Upper lobe of left lung (tissue), 6 donors: ENCODE data around the gene FIBP. TPM values are rescaled to one million over a fixed set of nuclear protein-coding genes. Genes with fewer than 3 reads are reported as not detected.

Source experiments
- ATAC-seq, 2 donors: fragments of 200-7000 bp; cut with Tn5 transposase; one replicate each; pipeline ENCODE4 v1.9.1; 2022; ENCODE audit warnings: mild to moderate bottlenecking in 2 of 2, moderate library complexity in 2 of 2; ENCODE audit not compliant: low FRiP score in 2 of 2
- DNase-seq, 2 donors: peaks; one replicate each; pipeline ENCODE4 v3.0.0-alpha.2; 2019 to 2020
- H3K27ac ChIP-seq, 4 donors: fragments of 200-600 bp; sonication (generic); one replicate each; pipeline ENCODE4 v1.5.1; 2016 to 2019
- H3K27me3 ChIP-seq, 4 donors: fragments of 200-600 bp; sonication (generic); one replicate each; pipeline ENCODE4 v1.5.1; 2017 to 2019
- H3K36me3 ChIP-seq, 4 donors: fragments of 200-600 bp; sonication (generic); one replicate each; pipeline ENCODE4 v1.5.1; 2016 to 2019
- H3K4me1 ChIP-seq, 4 donors: fragments of 200-600 bp; sonication (generic); one replicate each; pipeline ENCODE4 v1.5.1; 2018 to 2019
- H3K4me3 ChIP-seq, 4 donors: fragments of 200-600 bp; sonication (generic); one replicate each; pipeline ENCODE4 v1.5.1; 2017 to 2019; ENCODE audit warnings: mild to moderate bottlenecking in 2 of 4, moderate library complexity in 1 of 4
- H3K9me3 ChIP-seq, 4 donors: fragments of 200-600 bp; sonication (generic); one replicate each; pipeline ENCODE4 v1.5.1; 2018 to 2019
- EP300 ChIP-seq, 4 donors: sonication (generic); formaldehyde crosslinking; IDR thresholded peaks; one replicate each; pipeline ENCODE4 v1.5.1; 2017; ENCODE audit warnings: antibody characterized with exemption in 4 of 4, control low read depth in 2 of 4
- POLR2A ChIP-seq, 4 donors: fragments of 450-650 bp; IDR thresholded peaks; one replicate each; pipeline ENCODE4 v1.5.1; 2016 to 2017; ENCODE audit warnings: antibody characterized with exemption in 4 of 4, mild to moderate bottlenecking in 2 of 4
- POLR2AphosphoS5 ChIP-seq, 2 donors: sonication (generic); formaldehyde crosslinking; IDR thresholded peaks; one replicate each; pipeline ENCODE4 v1.5.1; 2017; ENCODE audit warnings: antibody characterized with exemption in 2 of 2
- WGBS, 2 donors: methylation state at CpG; one replicate each; pipeline ENCODE4 v1.1.5; 2017 to 2018; 5-methylcytosine and 5-hydroxymethylcytosine counted together
- total RNA-seq, 6 donors: library from RNA; depleted of rRNA in 4 of 6; stranded (reverse); fragments of >200 nt in 4 of 6; gene quantifications; one replicate each; pipeline versions ENCODE4 v1.1.0 to v1.2.1, GENCODE V29; 2016 to 2021
- TF ChIP-seq, protein P1 (sequence below), 6 experiments: fragments of 450-650 bp in 4 of 6; fragments of 200-600 bp in 2 of 6; sonication (generic) in 2 of 6; IDR thresholded peaks; one replicate each; pipeline ENCODE4 v1.5.1; 2016 to 2019; ENCODE audit warnings: antibody characterized with exemption in 6 of 6
- donor health status: DM: no; HTN: no; CAD: no; lungs with moderate emphysema.
- donor health status: DM: no; HTN: yes; CAD: no; lungs with severe emphysema.

FIBP gene
- total RNA-seq, 6 donors from 2014 or later = 46.8 to 77.7 (median 57.0) TPM

DNA sequence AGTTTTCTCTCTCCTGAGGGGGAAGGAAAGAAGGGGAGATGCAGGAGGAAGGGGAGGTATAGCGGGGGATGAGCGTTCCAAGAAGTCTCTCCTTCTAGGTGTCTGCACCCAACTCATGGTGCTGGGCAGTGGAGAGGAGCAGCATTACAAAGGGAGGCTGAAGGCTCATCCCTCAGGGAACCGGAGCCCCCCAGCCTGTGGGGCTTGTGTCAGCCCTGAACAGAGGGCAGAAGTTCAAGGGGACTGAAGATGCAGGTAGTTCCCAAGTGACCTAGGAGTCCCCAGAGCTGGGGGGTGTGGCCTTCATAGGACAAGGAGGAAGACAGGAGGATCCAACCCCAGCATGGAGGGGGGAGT lies 28.8 kb upstream of the FIBP start:
- no peaks in the 10 kb centered on the region for H3K9me3 ChIP-seq
- WGBS, 2 donors = 84 to 94% methylated on average over 3 of the region's 3 CpGs
- no peak for TF ChIP-seq EP300 (IDR thresholded peaks at IDR 0.05)
- H3K27ac ChIP-seq = peak overlapping the region; percentile 64 to 99 (median 96)
- ATAC-seq (no peak), DNase-seq (no peak)
- peaks cover 0 to 11% (median 0%) of the 10 kb centered on the region in 4 donors for H3K36me3 ChIP-seq
- H3K4me1 ChIP-seq = peaks cover 48 to 55% (median 50%) of the 10 kb centered on the region in 4 donors
- H3K4me3 ChIP-seq = peak overlapping the region in 1 of 4 donors; percentile 83
- H3K27me3 ChIP-seq = no peaks in the 10 kb centered on the region

DNA sequence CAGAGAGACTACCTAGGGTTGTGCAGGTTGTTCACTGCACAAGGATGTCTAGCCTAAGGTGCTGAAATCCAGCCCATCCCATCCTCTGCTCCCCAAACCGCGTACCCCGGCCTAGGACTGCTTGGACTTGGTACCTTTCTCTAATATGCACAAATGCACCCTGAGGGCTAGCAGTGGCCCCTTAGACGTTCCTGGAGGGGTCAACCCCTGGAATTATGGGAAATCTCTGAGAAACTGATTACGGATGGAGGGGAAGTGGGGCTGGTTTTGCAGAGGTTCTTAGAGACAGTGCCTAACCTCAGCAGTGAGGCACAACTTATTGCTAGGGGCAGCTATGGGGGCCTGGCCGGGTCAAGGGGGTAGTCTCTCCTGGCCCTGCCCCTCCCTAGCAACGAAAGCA lies 28.1 kb upstream of the FIBP start:
- Histone ChIP-seq H3K4me3 (no peak overlapping the region), H3K9me3 (no peaks in the 10 kb centered on the region), H3K27ac (peak overlapping the region; percentile 64 to 99 (median 90)), H3K27me3 (no peaks in the 10 kb centered on the region), H3K36me3 (peaks cover 0 to 11% (median 0%) of the 10 kb centered on the region in 4 donors), H3K4me1 (peaks cover 55 to 60% (median 57%) of the 10 kb centered on the region in 4 donors)
- TF ChIP-seq, protein P1, sequence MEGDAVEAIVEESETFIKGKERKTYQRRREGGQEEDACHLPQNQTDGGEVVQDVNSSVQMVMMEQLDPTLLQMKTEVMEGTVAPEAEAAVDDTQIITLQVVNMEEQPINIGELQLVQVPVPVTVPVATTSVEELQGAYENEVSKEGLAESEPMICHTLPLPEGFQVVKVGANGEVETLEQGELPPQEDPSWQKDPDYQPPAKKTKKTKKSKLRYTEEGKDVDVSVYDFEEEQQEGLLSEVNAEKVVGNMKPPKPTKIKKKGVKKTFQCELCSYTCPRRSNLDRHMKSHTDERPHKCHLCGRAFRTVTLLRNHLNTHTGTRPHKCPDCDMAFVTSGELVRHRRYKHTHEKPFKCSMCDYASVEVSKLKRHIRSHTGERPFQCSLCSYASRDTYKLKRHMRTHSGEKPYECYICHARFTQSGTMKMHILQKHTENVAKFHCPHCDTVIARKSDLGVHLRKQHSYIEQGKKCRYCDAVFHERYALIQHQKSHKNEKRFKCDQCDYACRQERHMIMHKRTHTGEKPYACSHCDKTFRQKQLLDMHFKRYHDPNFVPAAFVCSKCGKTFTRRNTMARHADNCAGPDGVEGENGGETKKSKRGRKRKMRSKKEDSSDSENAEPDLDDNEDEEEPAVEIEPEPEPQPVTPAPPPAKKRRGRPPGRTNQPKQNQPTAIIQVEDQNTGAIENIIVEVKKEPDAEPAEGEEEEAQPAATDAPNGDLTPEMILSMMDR (IDR thresholded peaks at IDR 0.05) = no peak
- TF ChIP-seq POLR2AphosphoS5 (IDR thresholded peaks at IDR 0.05) = no peak
- TF ChIP-seq POLR2A (IDR thresholded peaks at IDR 0.05) = no peak
- TF ChIP-seq EP300 (IDR thresholded peaks at IDR 0.05) = no peak
- 76 to 100% methylated on average over 3 to 7 of the region's 7 CpGs for WGBS, 2 donors
- no peak for DNase-seq
- no peak for ATAC-seq

DNA sequence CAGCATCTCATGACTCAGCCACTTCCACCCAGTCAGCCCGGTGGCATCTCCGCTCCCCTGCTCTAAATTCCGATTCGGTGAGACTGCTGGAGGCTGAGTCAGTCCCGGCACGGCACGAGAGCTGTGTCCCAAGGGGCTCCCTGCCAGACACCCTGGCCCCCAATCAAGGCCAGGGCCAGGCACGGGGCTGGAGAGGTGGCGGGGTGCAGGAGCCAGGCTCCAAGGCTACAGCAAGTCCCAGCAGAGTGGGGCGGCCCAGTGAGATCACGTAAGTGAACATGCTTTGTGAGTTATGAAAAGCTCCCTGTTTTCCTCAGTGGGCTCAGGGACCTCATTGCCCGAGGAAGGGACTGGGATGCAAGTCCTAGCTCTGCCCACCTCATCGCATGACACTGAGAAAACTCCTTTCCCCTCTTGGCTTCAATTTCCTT lies 27.6 kb upstream of the FIBP start:
- H3K4me1 ChIP-seq = peaks cover 56 to 59% (median 57%) of the 10 kb centered on the region in 4 donors
- TF ChIP-seq POLR2AphosphoS5 (IDR thresholded peaks at IDR 0.05) = peak; percentile 55 to 71
- TF ChIP-seq EP300 (IDR thresholded peaks at IDR 0.05) = peak in 2 of 4 donors; percentile 36 to 49
- TF ChIP-seq, protein P1 (IDR thresholded peaks at IDR 0.05) = no peak
- TF ChIP-seq POLR2A (IDR thresholded peaks at IDR 0.05) = peak in 1 of 4 donors; percentile 9
- no peaks in the 10 kb centered on the region for H3K27me3 ChIP-seq
- peak overlapping the region; percentile 64 to 99 (median 90) for H3K27ac ChIP-seq
- ATAC-seq (peak; percentile 50), DNase-seq (peak; percentile 81 to 82)
- H3K9me3 ChIP-seq = no peaks in the 10 kb centered on the region
- no peak overlapping the region for H3K4me3 ChIP-seq
- WGBS, 2 donors = 48 to 50% methylated on average over 1 to 13 of the region's 13 CpGs
- peaks cover 0 to 5% (median 0%) of the 10 kb centered on the region in 4 donors for H3K36me3 ChIP-seq

DNA sequence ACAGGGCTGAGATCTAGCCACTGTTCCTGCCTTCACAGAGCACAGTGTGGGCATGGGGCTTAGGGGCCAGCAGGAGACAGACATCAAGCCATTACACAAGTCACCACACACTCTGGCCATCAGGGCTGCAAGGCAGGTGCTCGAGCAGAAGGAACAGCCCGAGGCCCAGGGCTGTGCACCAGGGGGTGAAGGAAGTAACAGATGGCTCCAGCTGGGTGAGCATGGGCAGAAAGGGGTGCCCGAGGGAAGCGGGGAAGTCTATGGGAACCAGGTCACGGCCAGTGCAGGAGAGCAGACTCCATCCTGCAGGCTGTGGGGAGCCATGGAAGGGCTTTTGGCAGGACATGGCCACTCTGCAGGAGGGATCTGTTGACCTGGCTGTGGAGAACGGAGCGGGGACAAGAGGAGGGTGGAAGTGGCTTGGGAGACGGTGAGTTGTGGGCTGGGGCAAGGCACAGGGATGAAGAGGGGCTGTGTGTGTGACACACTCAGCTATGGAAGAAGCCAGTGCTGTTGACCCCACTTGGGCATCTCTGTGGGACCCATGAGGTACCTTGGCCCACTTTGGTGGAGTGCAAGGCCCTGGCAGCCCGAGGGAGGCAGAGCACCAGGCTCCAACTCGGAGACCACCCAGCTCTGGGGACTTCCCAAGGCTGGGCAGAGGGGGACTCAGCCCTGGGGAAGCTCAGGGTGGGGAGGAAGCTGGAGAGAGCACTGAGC lies 27.0 kb upstream of the FIBP start:
- Histone ChIP-seq H3K36me3 (peaks cover 0 to 4% (median 0%) of the 10 kb centered on the region in 4 donors), H3K27me3 (no peaks in the 10 kb centered on the region), H3K27ac (peak overlapping the region; percentile 64 to 99 (median 90)), H3K9me3 (no peaks in the 10 kb centered on the region), H3K4me1 (peaks cover 50 to 53% (median 51%) of the 10 kb centered on the region in 4 donors), H3K4me3 (no peak overlapping the region)
- 61 to 71% methylated on average over 8 of the region's 10 CpGs for WGBS, 2 donors
- ATAC-seq (no peak), DNase-seq (no peak)
- TF ChIP-seq, protein P1 (IDR thresholded peaks at IDR 0.05) = no peak
- no peak for TF ChIP-seq EP300 (IDR thresholded peaks at IDR 0.05)
- no peak for TF ChIP-seq POLR2AphosphoS5 (IDR thresholded peaks at IDR 0.05)
- TF ChIP-seq POLR2A (IDR thresholded peaks at IDR 0.05) = no peak

DNA sequence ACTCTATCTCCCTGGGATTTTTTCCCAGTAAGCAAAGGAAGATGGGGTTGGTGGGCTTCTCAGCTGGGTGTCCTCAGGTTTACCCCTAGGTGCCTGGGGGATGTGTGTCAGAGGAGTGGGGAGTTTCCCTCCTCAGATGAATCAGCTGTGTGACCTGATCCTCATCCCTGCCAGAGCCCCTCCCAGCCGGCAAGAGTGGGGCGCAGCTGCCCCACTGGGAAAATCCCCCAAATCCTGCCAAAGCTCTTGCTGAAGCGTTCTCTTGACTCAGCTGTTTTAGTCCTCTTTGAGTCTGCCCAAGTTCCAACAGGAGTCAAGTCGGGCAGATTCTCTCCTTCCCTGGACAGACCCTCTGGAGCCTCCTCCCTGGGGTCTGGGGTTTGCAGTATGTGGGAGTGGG lies 24.6 kb upstream of the FIBP start:
- 48 to 54% methylated on average over 4 of the region's 4 CpGs for WGBS, 2 donors
- Histone ChIP-seq H3K27ac (peak overlapping the region in 1 of 4 donors; percentile 21), H3K9me3 (no peaks in the 10 kb centered on the region), H3K27me3 (no peaks in the 10 kb centered on the region), H3K36me3 (peaks cover 0 to 4% (median 0%) of the 10 kb centered on the region in 4 donors), H3K4me3 (no peak overlapping the region), H3K4me1 (peaks cover 42 to 46% (median 44%) of the 10 kb centered on the region in 4 donors)
- no peak for DNase-seq
- no peak for ATAC-seq
- no peak for TF ChIP-seq POLR2AphosphoS5 (IDR thresholded peaks at IDR 0.05)
- TF ChIP-seq EP300 (IDR thresholded peaks at IDR 0.05) = no peak
- TF ChIP-seq, protein P1 (IDR thresholded peaks at IDR 0.05) = no peak
- no peak for TF ChIP-seq POLR2A (IDR thresholded peaks at IDR 0.05)
